Fibroblast of villous mesenchyme (primary cell): ENCODE data around the gene BMERB1. TPM values are rescaled to one million over a fixed set of nuclear protein-coding genes. Genes with fewer than 3 reads are reported as not detected.
A peak's percentile ranks its signal among the peaks of the same experiment; 100 is the strongest.

Source experiments
- DNase-seq: peaks from one replicate; pipeline ENCODE4 v3.0.0-alpha.2; 2010; ENCODE audit warnings: low read depth
- H3K4me3 ChIP-seq: 2 replicates; pipeline ENCODE4 v1.5.1; 2011; ENCODE audit warnings: low read depth, mild to moderate bottlenecking, low read length
- total RNA-seq: library from RNA; depleted of rRNA; stranded (reverse); fragments of >200 nt; gene quantifications from 2 replicates; pipeline ENCODE4 v1.2.3, GENCODE V29; 2012
- TF ChIP-seq, protein P1 (sequence below): IDR thresholded peaks from 2 replicates; pipeline ENCODE4 v1.5.1; 2012; ENCODE audit warnings: low read depth, mild to moderate bottlenecking, low read length; ENCODE audit not compliant: insufficient read depth

BMERB1 gene
- total RNA-seq, 1 donor: 44.0 TPM

DNA sequence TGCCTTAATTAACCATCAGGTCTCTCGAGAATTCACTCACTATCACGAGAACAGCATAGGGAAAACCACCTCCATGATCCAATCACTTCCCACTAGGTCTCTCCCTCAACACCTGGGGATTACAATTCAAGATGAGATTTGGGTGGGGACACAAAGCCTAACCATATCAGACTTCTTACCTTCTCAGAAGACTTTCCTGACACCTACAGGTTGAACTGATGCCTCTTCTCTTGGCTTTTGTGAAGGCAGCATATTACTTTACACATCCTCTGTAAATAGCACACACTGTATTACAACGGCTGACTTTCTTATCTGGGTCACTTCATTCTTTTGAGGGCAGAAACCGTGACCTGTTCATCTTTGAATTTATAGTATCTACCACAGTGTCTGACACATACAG, 23.6 kb downstream of the BMERB1 start:
- TF ChIP-seq, protein P1, sequence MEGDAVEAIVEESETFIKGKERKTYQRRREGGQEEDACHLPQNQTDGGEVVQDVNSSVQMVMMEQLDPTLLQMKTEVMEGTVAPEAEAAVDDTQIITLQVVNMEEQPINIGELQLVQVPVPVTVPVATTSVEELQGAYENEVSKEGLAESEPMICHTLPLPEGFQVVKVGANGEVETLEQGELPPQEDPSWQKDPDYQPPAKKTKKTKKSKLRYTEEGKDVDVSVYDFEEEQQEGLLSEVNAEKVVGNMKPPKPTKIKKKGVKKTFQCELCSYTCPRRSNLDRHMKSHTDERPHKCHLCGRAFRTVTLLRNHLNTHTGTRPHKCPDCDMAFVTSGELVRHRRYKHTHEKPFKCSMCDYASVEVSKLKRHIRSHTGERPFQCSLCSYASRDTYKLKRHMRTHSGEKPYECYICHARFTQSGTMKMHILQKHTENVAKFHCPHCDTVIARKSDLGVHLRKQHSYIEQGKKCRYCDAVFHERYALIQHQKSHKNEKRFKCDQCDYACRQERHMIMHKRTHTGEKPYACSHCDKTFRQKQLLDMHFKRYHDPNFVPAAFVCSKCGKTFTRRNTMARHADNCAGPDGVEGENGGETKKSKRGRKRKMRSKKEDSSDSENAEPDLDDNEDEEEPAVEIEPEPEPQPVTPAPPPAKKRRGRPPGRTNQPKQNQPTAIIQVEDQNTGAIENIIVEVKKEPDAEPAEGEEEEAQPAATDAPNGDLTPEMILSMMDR: no peak
- H3K4me3 ChIP-seq: no peak overlapping the region
- DNase-seq: no peak

- TF ChIP-seq, protein P1: no peak
- H3K4me3 ChIP-seq: no peak overlapping the region
- no peak for DNase-seq
Observed at GRCh38 chr16:15459791-15460190, 25.4 kb downstream of the BMERB1 start.

- no peak overlapping the region for H3K4me3 ChIP-seq
- TF ChIP-seq, protein P1: no peak
- no peak for DNase-seq
Observed at GRCh38 chr16:15460601-15461000, 26.2 kb downstream of the BMERB1 start.

DNA sequence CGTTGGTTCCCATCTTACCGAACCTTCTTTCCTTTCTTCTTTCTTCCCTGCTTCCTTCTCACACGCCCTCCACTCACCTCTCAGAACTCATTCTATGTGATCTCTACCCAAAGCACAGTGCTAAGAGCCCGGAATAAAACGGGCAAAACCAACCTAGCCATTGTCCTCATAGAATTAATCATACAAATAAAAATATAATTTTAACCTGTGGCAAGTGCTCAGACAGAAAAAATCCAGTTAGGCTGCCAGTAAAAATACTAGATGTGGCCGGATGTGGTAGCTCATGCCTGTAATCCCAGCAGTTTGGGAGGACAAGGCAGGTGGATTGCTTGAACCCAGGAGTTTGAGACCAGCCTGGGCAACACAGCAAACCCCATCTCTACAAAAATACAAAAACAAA, 27.0 kb downstream of the BMERB1 start:
- H3K4me3 ChIP-seq: no peak overlapping the region
- TF ChIP-seq, protein P1: no peak
- DNase-seq: no peak

GRCh38 chr16:15464401-15465186, 30.2 kb downstream of the BMERB1 start:
- TF ChIP-seq, protein P1: no peak
- H3K4me3 ChIP-seq: no peak overlapping the region
- peak; percentile 36 for DNase-seq

DNA sequence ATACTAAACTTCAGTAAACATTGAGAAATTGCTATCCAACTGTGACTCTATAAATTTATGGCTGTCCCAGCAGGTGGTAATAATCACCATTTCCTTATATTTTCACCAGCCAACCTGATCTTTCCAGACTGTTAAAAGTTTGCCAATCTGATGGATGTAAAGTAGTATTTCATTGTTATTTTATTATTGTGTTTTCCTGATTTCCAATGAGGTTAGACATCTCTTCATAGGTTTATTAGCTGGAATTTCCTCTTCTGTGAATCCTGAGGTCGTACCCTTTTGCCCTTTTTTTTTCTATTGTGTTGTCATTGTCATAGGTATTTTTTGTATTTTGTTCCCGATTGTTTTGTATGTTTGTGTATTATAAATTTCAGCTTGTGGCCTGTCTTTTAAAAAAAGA, 31.7 kb downstream of the BMERB1 start:
- H3K4me3 ChIP-seq: no peak overlapping the region
- no peak for DNase-seq
- TF ChIP-seq, protein P1: no peak
